SK-N-MC (cell line): ENCODE measurements around the gene ELP2.

Source experiments
- EZH2 ChIP-seq: fragments of 200-600 bp; sonication (generic); IDR thresholded peaks from one replicate; pipeline ENCODE4 v1.6.1; 2017; ENCODE audit warnings: antibody characterized with exemption
- POLR2AphosphoS5 ChIP-seq: IDR thresholded peaks from 2 replicates; pipeline ENCODE4 v1.6.1; 2012; ENCODE audit warnings: mild to moderate bottlenecking, low read depth, low read length, borderline replicate concordance

DNA sequence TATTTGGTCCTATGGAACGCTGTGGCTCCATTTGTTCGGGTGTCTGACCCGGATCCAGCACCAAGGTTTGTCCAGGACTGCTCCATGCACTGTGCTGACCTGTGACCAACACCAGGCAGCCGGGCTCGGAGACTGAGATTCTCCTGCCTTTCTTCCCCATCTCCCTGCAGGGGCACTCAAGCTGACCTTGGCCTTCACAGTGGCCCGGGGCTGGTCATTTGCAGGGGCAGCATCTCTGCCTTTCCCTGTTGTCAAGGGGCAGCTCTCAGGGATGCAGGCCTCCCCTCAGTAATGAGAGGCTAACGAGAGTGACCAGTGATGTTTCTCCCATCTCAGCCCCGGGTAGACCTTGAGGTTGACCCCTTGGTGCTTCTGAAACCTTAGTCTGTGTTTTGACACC, 85.1 kb downstream of the ELP2 start:
- TF ChIP-seq EZH2, result no peak
- no peak for TF ChIP-seq POLR2AphosphoS5
